HEK293T (cell line): ENCODE data around the gene SLC7A6OS.

Experiments used
- ARNT ChIP-seq: fragments of 450-650 bp; IDR thresholded peaks from 2 replicates; pipeline ENCODE4 v1.6.1; 2017; ENCODE audit warnings: mild to moderate bottlenecking
- BHLHE40 ChIP-seq: fragments of 450-650 bp; IDR thresholded peaks from 2 replicates; pipeline ENCODE4 v1.6.1; 2016; ENCODE audit warnings: mild to moderate bottlenecking, moderate library complexity, borderline replicate concordance
- CTBP1 ChIP-seq: fragments of 450-650 bp; IDR thresholded peaks from 2 replicates; pipeline ENCODE4 v1.6.1; 2016; ENCODE audit warnings: borderline replicate concordance
- FOXA1 ChIP-seq: fragments of 450-650 bp; IDR thresholded peaks from 2 replicates; pipeline ENCODE4 v1.6.1; 2016; ENCODE audit warnings: mild to moderate bottlenecking
- FOXK2 ChIP-seq: fragments of 450-650 bp; IDR thresholded peaks from 2 replicates; pipeline ENCODE4 v1.6.1; 2016; ENCODE audit warnings: mild to moderate bottlenecking
- FOXM1 ChIP-seq: fragments of 450-650 bp; IDR thresholded peaks from 2 replicates; pipeline ENCODE4 v1.6.1; 2017; ENCODE audit warnings: mild to moderate bottlenecking, borderline replicate concordance
- HDGF ChIP-seq: fragments of 450-650 bp; IDR thresholded peaks from 2 replicates; pipeline ENCODE4 v1.6.1; 2017; ENCODE audit warnings: antibody characterized with exemption, borderline replicate concordance
- L3MBTL2 ChIP-seq: fragments of 450-650 bp; conservative IDR thresholded peaks from 2 replicates; pipeline ENCODE4 v1.6.1; 2016; ENCODE audit warnings: mild to moderate bottlenecking
- SP1 ChIP-seq: fragments of 450-650 bp; IDR thresholded peaks from 2 replicates; pipeline ENCODE4 v1.6.1; 2017
- SUZ12 ChIP-seq: fragments of 450-650 bp; IDR thresholded peaks from 2 replicates; pipeline ENCODE4 v1.6.1; 2016; ENCODE audit warnings: mild to moderate bottlenecking
- ZNF384 ChIP-seq: fragments of 450-650 bp; IDR thresholded peaks from 2 replicates; pipeline ENCODE4 v1.6.1; 2016
- TF ChIP-seq, protein P1 (sequence below): fragments of 450-650 bp; IDR thresholded peaks from 2 replicates; pipeline ENCODE4 v1.6.1; 2016

DNA sequence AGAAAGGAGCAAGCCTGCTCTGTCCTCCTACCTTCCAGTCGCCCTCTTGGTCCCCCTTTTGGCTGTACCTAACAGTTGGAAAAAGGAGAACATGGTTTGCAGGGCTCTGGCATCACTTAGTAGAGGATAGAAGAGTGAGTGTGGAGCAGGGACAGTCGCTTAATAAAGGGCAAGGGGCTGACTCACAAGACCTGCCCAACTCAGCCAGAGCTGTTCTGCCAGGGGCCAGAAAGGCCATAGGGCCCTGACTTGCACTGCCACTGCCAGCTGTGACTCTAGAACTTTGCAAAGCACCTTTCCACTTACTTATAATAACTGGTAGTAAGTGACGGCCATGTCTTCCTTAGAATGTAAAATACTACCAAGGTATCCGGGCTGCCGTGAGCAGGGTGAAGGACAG is 13.6 kb upstream of the SLC7A6OS start:
- no peak for TF ChIP-seq SP1
- no peak for TF ChIP-seq ARNT
- TF ChIP-seq FOXM1 = no peak
- no peak for TF ChIP-seq SUZ12
- no peak for TF ChIP-seq ZNF384
- no peak for TF ChIP-seq CTBP1
- no peak for TF ChIP-seq BHLHE40
- TF ChIP-seq HDGF = no peak
- TF ChIP-seq, protein P1, sequence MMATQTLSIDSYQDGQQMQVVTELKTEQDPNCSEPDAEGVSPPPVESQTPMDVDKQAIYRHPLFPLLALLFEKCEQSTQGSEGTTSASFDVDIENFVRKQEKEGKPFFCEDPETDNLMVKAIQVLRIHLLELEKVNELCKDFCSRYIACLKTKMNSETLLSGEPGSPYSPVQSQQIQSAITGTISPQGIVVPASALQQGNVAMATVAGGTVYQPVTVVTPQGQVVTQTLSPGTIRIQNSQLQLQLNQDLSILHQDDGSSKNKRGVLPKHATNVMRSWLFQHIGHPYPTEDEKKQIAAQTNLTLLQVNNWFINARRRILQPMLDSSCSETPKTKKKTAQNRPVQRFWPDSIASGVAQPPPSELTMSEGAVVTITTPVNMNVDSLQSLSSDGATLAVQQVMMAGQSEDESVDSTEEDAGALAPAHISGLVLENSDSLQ = no peak
- TF ChIP-seq L3MBTL2 = no peak
- TF ChIP-seq FOXA1 = no peak
- no peak for TF ChIP-seq FOXK2
